Measurements from ENCODE around the gene MB21D2.
"Not testable (repeated sequence)": the region's sequence is repeated elsewhere in the genome, so short reads cannot be mapped to it uniquely, and the experiment has no call there.

MB21D2 gene

GRCh38 chr3:192802957-192803899 lies 114.4 kb downstream of the MB21D2 start:
- DNase-seq (ENCODE audit: low read depth): peak; percentile 32

GRCh38 chr3:192801985-192802384 lies 115.7 kb downstream of the MB21D2 start:
- DNase-seq (ENCODE audit: low read depth): no peak

- DNase-seq (ENCODE audit: low read depth): no peak
Measured at GRCh38 chr3:192799721-192800120, 117.9 kb downstream of the MB21D2 start.

GRCh38 chr3:192795021-192795420 lies 122.6 kb downstream of the MB21D2 start:
- no peak for DNase-seq (ENCODE audit: low read depth)

- no peak for DNase-seq (ENCODE audit: low read depth)
Measured at GRCh38 chr3:192794216-192794615, 123.4 kb downstream of the MB21D2 start.

GRCh38 chr3:192788816-192789515 lies 128.7 kb downstream of the MB21D2 start:
- DNase-seq (ENCODE audit: low read depth): not testable (repeated sequence)

- DNase-seq (ENCODE audit: low read depth): no peak
Measured at GRCh38 chr3:192778508-192778907, 139.1 kb downstream of the MB21D2 start.

GRCh38 chr3:192774341-192774740 lies 143.3 kb downstream of the MB21D2 start:
- not testable (repeated sequence) for DNase-seq (ENCODE audit: low read depth)

GRCh38 chr3:192772240-192772894 lies 145.3 kb downstream of the MB21D2 start:
- DNase-seq (ENCODE audit: low read depth): peak; percentile 6

- no peak for DNase-seq (ENCODE audit: low read depth)
Measured at GRCh38 chr3:192758654-192759053, 159.0 kb downstream of the MB21D2 start.

GRCh38 chr3:192751148-192751547 lies 166.5 kb downstream of the MB21D2 start:
- no peak for DNase-seq (ENCODE audit: low read depth)

GRCh38 chr3:192750201-192750600 lies 167.5 kb downstream of the MB21D2 start:
- DNase-seq (ENCODE audit: low read depth): no peak

- no peak for DNase-seq (ENCODE audit: low read depth)
Measured at GRCh38 chr3:192747746-192748145, 169.9 kb downstream of the MB21D2 start.

- no peak for DNase-seq (ENCODE audit: low read depth)
Measured at GRCh38 chr3:192747145-192747544, 170.5 kb downstream of the MB21D2 start.

All from stromal cell of bone marrow (primary cell).